ENCODE data around the gene FBXO21.

- no peak for TF ChIP-seq CTCF (IDR thresholded peaks at IDR 0.05; ENCODE audit: low read length)
- TF ChIP-seq EZH2 (optimal IDR thresholded peaks at IDR 0.05; ENCODE audit: low read depth, low read length) = no peak
- no peak for TF ChIP-seq EZH2phosphoT487 (IDR thresholded peaks at IDR 0.05; ENCODE audit: low read length)
These were observed 60.9 kb downstream of the FBXO21 start for GRCh38 chr12:117129391-117129790.

Measured in MM.1S (cell line).